Measurements from ENCODE around the gene ZFHX2.
A peak's percentile ranks its signal among the peaks of the same experiment; 100 is the strongest.

The ZFHX2 gene

GRCh38 chr14:23580152-23580926, 28.8 kb upstream of the ZFHX2 start:
- Histone ChIP-seq H3K4me1 (ENCODE audit: control insufficient read depth, insufficient read depth, low read length) (peaks cover 6% of the 10 kb centered on the region), H3K36me3 (ENCODE audit: control insufficient read depth, insufficient read depth, low read length) (no peaks in the 10 kb centered on the region), H3K9me3 (ENCODE audit: control insufficient read depth, insufficient read depth, low read length) (no peaks in the 10 kb centered on the region), H3K9ac (ENCODE audit: low read depth, low read length) (no peak overlapping the region), H3K27me3 (ENCODE audit: control insufficient read depth, insufficient read depth, low read length) (peaks cover 17% of the 10 kb centered on the region), H3K4me3 (ENCODE audit: low read depth, low read length) (no peak overlapping the region)

- Histone ChIP-seq H3K9ac (ENCODE audit: low read depth, low read length) (no peak overlapping the region), H3K36me3 (ENCODE audit: control insufficient read depth, insufficient read depth, low read length) (no peaks in the 10 kb centered on the region), H3K9me3 (ENCODE audit: control insufficient read depth, insufficient read depth, low read length) (no peaks in the 10 kb centered on the region), H3K4me3 (ENCODE audit: low read depth, low read length) (no peak overlapping the region), H3K27me3 (ENCODE audit: control insufficient read depth, insufficient read depth, low read length) (peaks cover 23% of the 10 kb centered on the region), H3K4me1 (ENCODE audit: control insufficient read depth, insufficient read depth, low read length) (peaks cover 6% of the 10 kb centered on the region)
Measured at GRCh38 chr14:23579739-23580138, 28.2 kb upstream of the ZFHX2 start.

GRCh38 chr14:23579311-23579630, 27.7 kb upstream of the ZFHX2 start:
- Histone ChIP-seq H3K27me3 (ENCODE audit: control insufficient read depth, insufficient read depth, low read length) (peaks cover 25% of the 10 kb centered on the region), H3K9me3 (ENCODE audit: control insufficient read depth, insufficient read depth, low read length) (no peaks in the 10 kb centered on the region), H3K4me3 (ENCODE audit: low read depth, low read length) (peak overlapping the region; percentile 72), H3K4me1 (ENCODE audit: control insufficient read depth, insufficient read depth, low read length) (peaks cover 6% of the 10 kb centered on the region), H3K9ac (ENCODE audit: low read depth, low read length) (no peak overlapping the region), H3K36me3 (ENCODE audit: control insufficient read depth, insufficient read depth, low read length) (no peaks in the 10 kb centered on the region)

GRCh38 chr14:23578560-23579310, 27.2 kb upstream of the ZFHX2 start, which contains the start of gene JPH4:
JPH4 (minus strand) TSS chr14:23578790; CDS start chr14:23577453, 1,337 bp downstream.
- no peaks in the 10 kb centered on the region for H3K9me3 ChIP-seq (ENCODE audit: control insufficient read depth, insufficient read depth, low read length)
- H3K4me1 ChIP-seq (ENCODE audit: control insufficient read depth, insufficient read depth, low read length), result peaks cover 6% of the 10 kb centered on the region
- H3K4me3 ChIP-seq (ENCODE audit: low read depth, low read length), result peak within 1 kb of the TSS; percentile 72
- H3K36me3 ChIP-seq (ENCODE audit: control insufficient read depth, insufficient read depth, low read length), result no peaks in the 10 kb centered on the region
- H3K9ac ChIP-seq (ENCODE audit: low read depth, low read length), result no peak within 1 kb of the TSS
- H3K27me3 ChIP-seq (ENCODE audit: control insufficient read depth, insufficient read depth, low read length), result peaks cover 25% of the 10 kb centered on the region

GRCh38 chr14:23577710-23578392, 26.3 kb upstream of the ZFHX2 start:
- peak overlapping the region; percentile 72 for H3K4me3 ChIP-seq (ENCODE audit: low read depth, low read length)
- no peaks in the 10 kb centered on the region for H3K36me3 ChIP-seq (ENCODE audit: control insufficient read depth, insufficient read depth, low read length)
- H3K4me1 ChIP-seq (ENCODE audit: control insufficient read depth, insufficient read depth, low read length), result peaks cover 7% of the 10 kb centered on the region
- H3K9ac ChIP-seq (ENCODE audit: low read depth, low read length), result no peak overlapping the region
- H3K27me3 ChIP-seq (ENCODE audit: control insufficient read depth, insufficient read depth, low read length), result peaks cover 25% of the 10 kb centered on the region
- no peaks in the 10 kb centered on the region for H3K9me3 ChIP-seq (ENCODE audit: control insufficient read depth, insufficient read depth, low read length)

- H3K4me3 ChIP-seq (ENCODE audit: low read depth, low read length), result peak overlapping the region; percentile 72
- no peak overlapping the region for H3K9ac ChIP-seq (ENCODE audit: low read depth, low read length)
- H3K36me3 ChIP-seq (ENCODE audit: control insufficient read depth, insufficient read depth, low read length), result no peaks in the 10 kb centered on the region
- peaks cover 7% of the 10 kb centered on the region for H3K4me1 ChIP-seq (ENCODE audit: control insufficient read depth, insufficient read depth, low read length)
- H3K27me3 ChIP-seq (ENCODE audit: control insufficient read depth, insufficient read depth, low read length), result peaks cover 25% of the 10 kb centered on the region
- H3K9me3 ChIP-seq (ENCODE audit: control insufficient read depth, insufficient read depth, low read length), result no peaks in the 10 kb centered on the region
Measured at GRCh38 chr14:23577004-23577681, 25.6 kb upstream of the ZFHX2 start.

GRCh38 chr14:23573384-23574015, 21.9 kb upstream of the ZFHX2 start:
- peaks cover 15% of the 10 kb centered on the region for H3K4me1 ChIP-seq (ENCODE audit: control insufficient read depth, insufficient read depth, low read length)
- peaks cover 20% of the 10 kb centered on the region for H3K27me3 ChIP-seq (ENCODE audit: control insufficient read depth, insufficient read depth, low read length)
- H3K9ac ChIP-seq (ENCODE audit: low read depth, low read length), result no peak overlapping the region
- no peaks in the 10 kb centered on the region for H3K36me3 ChIP-seq (ENCODE audit: control insufficient read depth, insufficient read depth, low read length)
- H3K9me3 ChIP-seq (ENCODE audit: control insufficient read depth, insufficient read depth, low read length), result no peaks in the 10 kb centered on the region
- H3K4me3 ChIP-seq (ENCODE audit: low read depth, low read length), result no peak overlapping the region

GRCh38 chr14:23572836-23573235, 21.3 kb upstream of the ZFHX2 start:
- Histone ChIP-seq H3K27me3 (ENCODE audit: control insufficient read depth, insufficient read depth, low read length) (peaks cover 19% of the 10 kb centered on the region), H3K4me1 (ENCODE audit: control insufficient read depth, insufficient read depth, low read length) (peaks cover 21% of the 10 kb centered on the region), H3K36me3 (ENCODE audit: control insufficient read depth, insufficient read depth, low read length) (no peaks in the 10 kb centered on the region), H3K9ac (ENCODE audit: low read depth, low read length) (no peak overlapping the region), H3K4me3 (ENCODE audit: low read depth, low read length) (no peak overlapping the region), H3K9me3 (ENCODE audit: control insufficient read depth, insufficient read depth, low read length) (no peaks in the 10 kb centered on the region)

- no peak overlapping the region for H3K4me3 ChIP-seq (ENCODE audit: low read depth, low read length)
- H3K27me3 ChIP-seq (ENCODE audit: control insufficient read depth, insufficient read depth, low read length), result peaks cover 19% of the 10 kb centered on the region
- H3K36me3 ChIP-seq (ENCODE audit: control insufficient read depth, insufficient read depth, low read length), result no peaks in the 10 kb centered on the region
- peaks cover 21% of the 10 kb centered on the region for H3K4me1 ChIP-seq (ENCODE audit: control insufficient read depth, insufficient read depth, low read length)
- H3K9ac ChIP-seq (ENCODE audit: low read depth, low read length), result no peak overlapping the region
- H3K9me3 ChIP-seq (ENCODE audit: control insufficient read depth, insufficient read depth, low read length), result no peaks in the 10 kb centered on the region
Measured at GRCh38 chr14:23572524-23572828, 20.9 kb upstream of the ZFHX2 start.

- H3K9me3 ChIP-seq (ENCODE audit: control insufficient read depth, insufficient read depth, low read length), result no peaks in the 10 kb centered on the region
- no peak overlapping the region for H3K4me3 ChIP-seq (ENCODE audit: low read depth, low read length)
- no peak overlapping the region for H3K9ac ChIP-seq (ENCODE audit: low read depth, low read length)
Measured at GRCh38 chr14:23571701-23572523, 20.3 kb upstream of the ZFHX2 start.

More at GRCh38 chr14:23571701-23572523, 20.3 kb upstream of the ZFHX2 start:
- no peaks in the 10 kb centered on the region for H3K36me3 ChIP-seq (ENCODE audit: control insufficient read depth, insufficient read depth, low read length)
- H3K27me3 ChIP-seq (ENCODE audit: control insufficient read depth, insufficient read depth, low read length), result peaks cover 18% of the 10 kb centered on the region
- peaks cover 21% of the 10 kb centered on the region for H3K4me1 ChIP-seq (ENCODE audit: control insufficient read depth, insufficient read depth, low read length)
